HG02571 (cell line): Measurements from ENCODE around the gene PJA2.
"Not testable (repeated sequence)": the region's sequence is repeated elsewhere in the genome, so short reads cannot be mapped to it uniquely, and the experiment has no call there.

Experiments
- ATAC-seq: cut with Tn5 transposase; IDR thresholded peaks from one replicate; pipeline ENCODE4 v1.9.1; 2021; ENCODE audit warnings: mild to moderate bottlenecking, moderate library complexity; ENCODE audit not compliant: unreplicated experiment

The PJA2 gene, protein sequence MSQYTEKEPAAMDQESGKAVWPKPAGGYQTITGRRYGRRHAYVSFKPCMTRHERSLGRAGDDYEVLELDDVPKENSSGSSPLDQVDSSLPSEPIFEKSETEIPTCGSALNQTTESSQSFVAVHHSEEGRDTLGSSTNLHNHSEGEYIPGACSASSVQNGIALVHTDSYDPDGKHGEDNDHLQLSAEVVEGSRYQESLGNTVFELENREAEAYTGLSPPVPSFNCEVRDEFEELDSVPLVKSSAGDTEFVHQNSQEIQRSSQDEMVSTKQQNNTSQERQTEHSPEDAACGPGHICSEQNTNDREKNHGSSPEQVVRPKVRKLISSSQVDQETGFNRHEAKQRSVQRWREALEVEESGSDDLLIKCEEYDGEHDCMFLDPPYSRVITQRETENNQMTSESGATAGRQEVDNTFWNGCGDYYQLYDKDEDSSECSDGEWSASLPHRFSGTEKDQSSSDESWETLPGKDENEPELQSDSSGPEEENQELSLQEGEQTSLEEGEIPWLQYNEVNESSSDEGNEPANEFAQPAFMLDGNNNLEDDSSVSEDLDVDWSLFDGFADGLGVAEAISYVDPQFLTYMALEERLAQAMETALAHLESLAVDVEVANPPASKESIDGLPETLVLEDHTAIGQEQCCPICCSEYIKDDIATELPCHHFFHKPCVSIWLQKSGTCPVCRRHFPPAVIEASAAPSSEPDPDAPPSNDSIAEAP

DNA sequence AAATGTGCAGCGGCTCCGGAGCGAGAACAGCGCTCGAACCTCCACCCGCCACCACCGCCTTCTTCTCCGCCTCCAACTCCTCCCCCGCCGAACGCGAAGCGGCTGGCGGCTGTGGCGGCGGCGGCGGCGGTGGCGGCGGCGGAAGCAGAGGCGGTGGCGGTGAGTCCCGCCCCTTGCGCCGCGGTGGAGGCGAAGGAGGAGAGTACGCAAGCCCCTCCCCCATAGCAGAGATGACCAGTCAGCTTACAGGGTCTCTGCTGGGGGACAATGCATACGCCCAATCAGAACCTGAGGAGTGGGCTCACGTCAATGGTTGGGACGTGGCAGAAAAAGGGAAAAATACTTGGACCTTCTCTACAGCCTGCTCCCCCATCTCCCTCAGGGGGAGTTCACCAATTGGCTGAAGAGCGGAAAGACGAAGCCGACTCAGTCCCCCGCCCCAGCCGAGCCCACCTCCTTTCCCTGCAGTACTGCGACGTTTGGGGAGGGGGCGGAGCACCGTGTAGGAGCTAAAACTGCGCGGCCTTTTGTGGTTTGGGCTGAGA is at the start of gene PJA2:
Gene PJA2 (minus strand): TSS at position 131 of the 545 bp plus-strand sequence. CDS start 26,541 bp downstream, outside the sequence.
- peak; percentile 81 for ATAC-seq

DNA sequence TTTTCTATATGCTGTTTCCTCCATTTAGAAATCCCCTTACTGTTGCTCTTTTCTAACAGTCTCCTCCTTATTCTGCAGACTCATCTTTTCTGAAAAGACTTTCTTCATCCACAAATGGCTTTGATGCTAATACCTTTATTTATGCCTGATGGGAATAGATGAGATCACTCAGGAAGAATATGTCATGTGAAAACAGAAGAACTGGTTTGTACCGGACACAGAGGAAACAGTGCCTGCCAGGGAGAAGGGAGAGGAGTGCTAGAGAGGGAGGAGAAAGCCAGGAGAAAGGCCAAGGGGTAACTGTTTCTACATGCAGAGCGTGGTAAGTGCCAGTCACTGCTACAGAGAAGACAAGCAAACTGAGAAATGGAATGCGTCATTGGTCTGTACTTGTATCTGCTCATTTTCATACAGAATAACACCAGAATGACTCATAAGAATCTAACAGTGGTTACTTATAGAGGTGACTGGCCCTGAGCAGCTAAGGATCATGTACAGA is 45.9 kb upstream of the PJA2 start:
- ATAC-seq: peak; percentile 100

DNA sequence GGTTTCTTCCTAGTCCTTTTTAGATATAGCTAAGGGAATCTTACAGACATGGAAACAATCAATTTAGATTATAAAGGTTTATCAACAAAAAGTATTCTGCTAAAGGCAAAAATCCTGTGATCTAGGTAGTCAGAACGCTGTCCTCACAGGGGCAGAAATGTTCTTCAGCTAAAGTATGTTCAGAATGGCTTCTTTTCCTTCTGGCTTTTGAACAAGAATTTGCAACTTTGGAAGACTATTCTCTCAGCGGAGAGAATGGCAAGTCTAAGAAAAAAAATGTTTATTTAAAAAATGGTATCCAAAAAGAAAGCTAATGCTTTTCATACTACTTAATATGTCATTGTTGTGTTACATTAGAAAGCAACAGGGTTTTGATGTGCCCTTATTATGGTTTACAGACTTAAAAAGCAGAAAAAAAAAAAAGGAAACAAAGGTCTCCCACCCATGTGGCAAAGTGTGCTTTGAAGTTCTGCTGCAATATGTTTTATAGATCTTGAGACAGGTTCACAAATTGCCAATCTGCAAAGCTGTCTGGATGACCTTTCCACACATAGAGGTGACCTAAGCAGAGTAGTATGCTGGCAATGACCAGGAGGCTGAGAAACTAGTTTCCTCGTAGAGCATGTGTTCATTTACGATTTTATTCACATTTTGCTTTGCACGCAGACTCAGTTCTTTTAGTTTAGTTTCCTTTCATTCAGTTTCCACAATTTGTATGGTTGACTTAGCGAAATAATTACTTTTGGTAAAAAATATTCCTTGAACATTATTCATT is 45.1 kb upstream of the PJA2 start:
- no peak for ATAC-seq

DNA sequence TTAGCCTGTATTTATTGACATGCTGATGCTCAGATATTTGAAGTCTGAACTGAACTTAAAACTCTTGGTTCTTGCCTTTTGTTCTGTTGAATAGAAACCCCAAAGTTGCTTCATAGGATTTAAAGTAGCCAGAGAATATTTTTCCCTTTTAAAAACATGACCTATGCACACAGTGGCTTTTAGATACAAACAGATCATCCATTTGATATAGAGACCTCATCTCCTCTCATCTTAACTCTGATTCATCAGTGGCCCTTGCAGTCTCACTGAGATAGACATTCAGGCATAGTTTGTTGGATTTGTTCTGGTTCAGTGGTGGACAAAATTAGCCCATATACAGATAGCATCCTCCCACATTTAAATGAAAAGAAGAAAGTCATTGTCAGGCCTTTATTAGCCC is 43.5 kb upstream of the PJA2 start:
- ATAC-seq: no peak

DNA sequence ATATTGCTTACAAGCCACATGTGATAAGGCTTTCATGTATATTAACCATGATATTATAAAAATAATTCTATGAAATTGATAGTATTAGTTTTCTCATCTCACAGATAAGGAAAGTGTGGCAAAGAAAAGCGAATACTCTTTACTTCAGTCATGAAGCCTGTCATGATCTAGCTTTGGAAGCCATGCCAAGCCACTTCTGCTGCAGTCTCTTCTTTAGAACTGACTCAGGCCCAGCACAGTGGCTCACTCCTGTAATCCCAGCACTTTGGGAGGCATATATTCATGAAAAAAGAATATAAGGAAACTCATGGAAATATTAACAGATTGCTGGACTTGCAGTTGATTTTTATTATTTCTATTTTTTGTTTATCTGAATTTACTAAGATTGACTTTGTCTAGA is 42.9 kb upstream of the PJA2 start:
- no peak for ATAC-seq

DNA sequence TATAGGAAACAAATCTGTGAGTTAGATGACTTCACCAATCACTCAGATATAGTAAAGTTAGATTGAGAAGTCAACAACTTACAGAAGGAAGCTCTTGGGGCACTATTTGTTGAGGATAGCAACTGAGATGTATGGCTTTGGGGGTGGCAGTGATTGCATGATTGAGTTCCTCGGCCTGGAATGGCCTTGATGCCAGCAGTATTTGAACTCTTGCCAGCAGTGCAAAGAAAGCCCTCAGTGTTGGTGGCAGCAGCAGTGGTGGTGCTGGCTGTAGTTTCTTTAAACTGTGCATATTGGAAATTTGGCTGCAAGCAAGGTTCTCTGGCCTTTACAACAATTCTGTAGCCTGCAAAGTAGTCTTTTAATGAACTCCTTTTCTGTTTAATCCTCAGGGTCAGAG is 41.4 kb upstream of the PJA2 start:
- ATAC-seq: no peak

DNA sequence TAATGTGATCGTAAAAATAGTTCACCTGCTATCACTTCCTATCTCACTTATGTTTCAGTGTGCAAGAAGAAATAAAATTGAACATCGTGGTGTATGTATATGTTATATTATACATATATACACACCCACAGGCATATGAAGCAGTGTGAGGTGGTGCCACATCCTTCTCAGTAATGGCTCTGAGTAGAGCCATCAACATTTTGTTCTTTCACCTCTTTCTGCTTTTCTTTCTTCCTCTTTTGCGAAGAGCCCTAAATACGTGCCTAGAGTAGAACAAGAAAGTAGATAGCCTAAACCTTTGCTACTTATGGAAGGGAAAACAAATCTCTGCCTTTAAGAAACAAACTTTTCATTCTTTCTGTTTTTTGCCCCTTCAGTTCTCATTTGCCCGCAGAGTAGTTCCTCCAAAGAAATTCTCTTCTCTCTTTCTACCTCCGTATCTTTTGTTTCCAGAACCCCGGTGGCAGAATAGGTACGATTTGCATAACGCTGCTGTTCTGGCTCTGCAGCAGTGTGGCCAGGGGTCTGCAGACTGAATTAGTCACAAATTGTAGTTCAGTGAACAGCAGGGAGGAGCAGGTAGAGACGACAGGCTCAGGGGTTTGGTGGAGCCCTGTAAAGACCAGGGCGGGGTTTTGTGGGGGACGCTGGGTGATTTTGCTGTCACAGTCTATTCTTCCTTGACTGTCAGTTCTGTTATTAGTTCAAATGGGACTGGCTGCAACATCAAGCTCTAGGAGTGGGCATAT is 40.5 kb upstream of the PJA2 start:
- ATAC-seq: no peak

DNA sequence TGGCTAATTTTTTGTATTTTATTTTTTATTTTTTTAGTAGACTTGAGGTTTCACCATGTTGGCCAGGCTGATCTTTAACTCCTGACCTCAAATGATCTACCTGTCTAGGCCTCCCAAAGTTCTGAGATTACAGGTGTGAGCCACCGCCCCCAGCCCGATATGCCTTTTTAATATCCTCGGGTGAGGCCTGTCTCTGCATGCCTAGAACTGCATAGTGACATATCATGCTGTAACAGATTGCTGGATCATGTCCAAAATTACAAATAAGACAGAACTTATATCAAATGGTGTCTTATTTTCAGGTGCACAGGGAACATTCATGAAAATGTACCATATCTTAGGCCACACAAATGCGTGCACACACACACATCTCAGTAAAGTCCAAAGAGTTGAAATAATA is 39.1 kb upstream of the PJA2 start:
- no peak for ATAC-seq

DNA sequence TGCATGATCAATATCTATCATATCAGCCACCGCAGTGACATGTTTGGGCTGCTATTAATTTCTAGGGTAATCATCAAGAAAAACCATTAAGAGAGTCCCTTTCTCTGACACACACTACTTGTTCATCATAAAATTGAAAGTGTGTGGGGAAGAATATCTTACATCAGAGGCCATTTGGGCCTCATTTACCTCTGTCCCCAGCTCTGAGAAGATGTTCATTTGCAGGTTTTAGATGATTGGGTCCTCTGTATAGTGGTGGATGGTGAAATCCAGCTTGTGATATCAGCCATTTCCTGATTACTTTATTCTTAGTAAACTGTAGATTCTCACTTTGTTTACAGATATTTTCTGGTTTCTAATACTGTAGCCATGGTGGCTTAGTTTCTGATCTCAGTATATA is 29.8 kb upstream of the PJA2 start:
- no peak for ATAC-seq

DNA sequence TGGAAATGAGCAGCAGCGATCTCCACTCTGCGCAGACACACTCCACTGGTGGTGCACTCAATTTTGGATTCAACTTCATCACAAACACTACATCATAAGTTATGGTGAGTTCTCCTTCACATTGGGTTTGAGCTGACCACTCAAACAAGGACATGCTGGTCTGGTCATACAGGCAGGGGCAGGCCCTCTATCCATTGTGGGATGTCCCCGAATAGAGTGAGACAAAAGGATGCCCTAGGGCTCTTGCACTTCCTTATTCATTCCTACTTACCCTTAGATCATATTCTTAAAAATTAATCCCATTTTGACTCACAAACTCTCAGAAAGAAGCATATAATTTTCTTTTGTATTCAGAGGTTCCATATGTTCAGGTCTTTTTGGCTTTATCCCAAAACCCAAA is 16.3 kb upstream of the PJA2 start:
- ATAC-seq: no peak

DNA sequence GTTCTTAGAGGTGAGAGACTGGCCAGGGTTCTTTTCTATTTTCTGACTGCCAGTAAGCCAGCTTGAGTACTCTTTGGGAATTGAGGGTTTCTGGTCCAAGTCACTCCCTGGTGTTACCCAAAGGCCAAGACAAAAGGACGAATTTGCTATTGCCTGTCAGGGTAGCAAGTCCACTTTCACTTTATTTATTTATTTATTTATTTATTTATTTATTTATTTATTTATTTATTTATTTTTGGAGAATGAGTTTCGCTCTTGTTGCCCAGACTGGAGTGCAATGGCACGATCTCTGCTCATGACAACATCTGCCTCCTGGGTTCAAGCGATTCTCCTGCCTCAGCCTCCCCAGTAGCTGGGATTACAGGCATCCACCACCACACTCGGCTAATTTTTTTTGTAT is 15.7 kb upstream of the PJA2 start:
- not testable (repeated sequence) for ATAC-seq

DNA sequence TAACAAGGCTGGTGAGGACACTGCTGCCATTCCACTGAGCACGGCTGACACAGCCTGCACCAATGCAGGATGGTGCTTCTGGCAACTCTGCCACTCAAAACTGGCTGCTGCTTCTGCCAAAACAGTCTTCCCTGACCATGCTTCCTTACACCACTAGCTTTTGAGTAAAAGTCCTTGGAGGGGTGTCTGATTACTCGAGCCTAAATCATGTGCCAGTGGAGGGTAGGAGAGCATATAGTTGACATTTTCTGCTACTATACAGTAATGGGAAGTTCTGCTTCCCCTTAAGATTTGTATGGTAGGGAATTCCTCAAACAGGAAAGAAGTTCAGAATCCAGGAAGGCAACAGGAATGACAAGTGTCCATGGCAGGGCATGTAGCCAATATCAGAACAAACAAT is 12.2 kb upstream of the PJA2 start:
- ATAC-seq: no peak

DNA sequence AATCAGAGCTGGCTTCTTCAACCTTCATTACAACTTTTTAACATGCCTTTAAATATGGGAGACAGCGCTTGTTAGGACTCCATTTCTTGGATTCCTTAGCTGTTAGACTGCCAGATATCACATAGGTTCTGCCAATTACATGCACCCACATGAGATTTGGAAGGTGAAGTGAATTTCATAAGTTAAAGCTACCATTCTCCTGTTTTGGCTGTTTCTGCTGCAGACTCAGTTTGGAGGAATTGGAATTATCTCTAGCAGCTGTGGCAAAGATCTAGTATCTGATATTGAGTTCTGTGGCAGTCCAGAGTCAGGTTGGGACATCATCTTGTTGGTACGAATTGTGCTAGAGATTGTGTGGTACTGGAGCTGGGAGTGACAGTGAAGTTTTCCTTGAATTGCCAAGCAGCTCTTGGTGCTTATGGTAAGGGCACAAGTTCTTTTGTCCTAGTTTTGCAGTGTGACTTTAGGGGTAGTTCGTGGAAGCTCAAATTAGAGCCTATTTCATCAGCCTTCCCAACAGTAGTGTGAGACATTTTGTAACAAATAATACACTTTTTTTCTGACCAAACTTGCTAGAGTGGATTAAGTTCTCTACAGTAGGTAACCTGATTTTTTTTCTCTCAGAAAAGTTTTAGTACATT is 9.1 kb upstream of the PJA2 start:
- ATAC-seq: no peak

DNA sequence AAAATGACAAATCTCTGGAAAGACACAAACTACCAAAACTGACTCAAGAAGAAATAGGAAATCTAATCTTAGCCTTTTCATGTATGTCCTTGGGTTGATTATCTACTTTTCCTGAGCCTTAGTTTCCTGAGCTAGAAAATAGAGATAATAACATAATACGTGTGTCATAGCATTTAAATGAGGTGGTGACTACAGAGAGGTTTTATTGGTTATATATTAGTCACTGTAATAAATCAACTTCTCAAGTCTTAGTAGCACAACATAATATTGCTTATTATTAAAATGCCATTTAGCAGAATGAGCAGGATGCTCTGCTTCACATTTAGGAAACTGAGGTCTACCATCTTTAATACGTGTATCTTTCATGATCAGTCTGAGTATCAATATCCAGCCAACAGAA is 7.1 kb upstream of the PJA2 start:
- no peak for ATAC-seq

DNA sequence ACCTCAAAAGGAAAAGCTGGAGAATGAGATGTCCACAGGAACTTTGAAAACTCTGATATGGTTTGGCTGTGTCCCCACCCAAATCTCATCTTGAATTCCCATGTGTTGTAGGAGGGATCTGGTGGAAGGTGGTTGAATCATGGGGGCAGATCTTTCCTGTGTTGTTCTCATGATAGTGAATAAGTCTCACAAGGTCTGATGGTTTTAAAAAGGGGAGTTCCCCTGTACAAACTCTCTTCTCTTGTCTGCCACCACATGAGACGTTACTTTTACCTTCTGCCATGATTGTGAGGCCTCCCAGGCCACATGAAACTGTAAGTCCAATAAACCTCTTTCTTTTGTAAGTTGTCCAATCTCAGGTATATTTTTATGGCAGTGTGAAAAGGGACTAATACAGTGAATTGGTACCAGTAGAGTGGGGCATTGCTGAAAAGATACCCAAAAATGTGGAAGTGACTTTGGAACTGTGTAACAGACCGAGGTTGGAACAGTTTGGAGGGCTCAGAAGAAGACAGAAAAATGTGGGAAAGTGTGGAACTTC is 4.2 kb upstream of the PJA2 start:
- ATAC-seq: not testable (repeated sequence)

DNA sequence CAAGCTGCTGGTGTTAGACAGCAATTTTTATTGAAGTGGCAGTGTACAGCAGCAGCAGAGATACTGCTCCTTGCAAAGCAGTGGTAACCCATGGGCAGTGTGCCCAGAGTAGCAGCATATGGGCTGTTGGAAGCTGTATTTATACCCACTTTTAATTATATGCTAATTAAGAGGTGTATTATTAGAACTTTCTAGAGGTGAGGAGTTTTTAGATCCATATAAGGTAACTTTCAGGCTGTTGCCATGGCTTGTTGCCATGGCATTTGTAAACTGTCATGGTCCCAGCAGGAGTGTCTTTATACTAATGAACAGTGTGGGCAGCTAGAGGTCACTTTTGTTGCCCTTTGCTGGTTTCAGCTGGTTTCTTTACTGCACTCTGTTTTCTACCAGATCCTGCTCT is 3.7 kb upstream of the PJA2 start:
- ATAC-seq: no peak

DNA sequence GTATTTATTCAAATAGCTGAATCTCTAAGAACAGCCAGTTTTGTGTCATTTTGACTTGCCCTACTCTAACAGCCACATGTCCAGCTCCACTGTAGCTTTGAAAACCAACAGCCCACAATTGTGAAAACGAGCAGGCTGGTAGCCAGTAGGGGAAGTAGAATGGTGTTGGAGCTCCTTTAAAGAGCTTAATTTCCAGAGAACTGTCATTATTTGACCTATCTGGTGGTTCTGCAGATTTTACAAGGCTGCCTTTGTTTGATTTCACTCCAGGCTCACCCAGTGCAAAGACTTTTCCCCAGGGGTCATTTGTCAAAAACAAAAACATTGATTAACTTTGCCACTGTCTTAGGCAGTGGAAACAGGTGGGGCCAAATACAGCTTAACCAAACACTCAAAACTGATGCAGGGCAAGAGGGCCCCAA is 3.2 kb upstream of the PJA2 start:
- ATAC-seq: no peak

DNA sequence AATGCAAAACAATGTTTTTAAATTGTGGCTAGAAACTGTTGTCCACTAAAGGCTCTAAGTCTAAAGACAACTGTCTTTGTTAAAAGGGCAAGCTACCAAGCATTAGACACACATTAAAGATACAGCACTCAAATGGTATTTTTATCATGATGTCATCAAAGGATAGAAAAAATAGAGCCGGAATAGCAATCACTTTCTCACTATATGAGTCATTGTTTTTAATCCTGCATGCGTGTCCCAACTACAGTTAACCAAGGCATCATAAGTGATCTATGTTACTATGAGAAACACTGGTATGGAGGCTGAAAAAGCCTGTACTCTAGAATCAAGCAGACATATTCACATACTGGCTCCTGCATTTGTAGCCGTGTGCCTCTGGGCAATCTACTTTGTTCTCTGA is 1.9 kb upstream of the PJA2 start:
- no peak for ATAC-seq

DNA sequence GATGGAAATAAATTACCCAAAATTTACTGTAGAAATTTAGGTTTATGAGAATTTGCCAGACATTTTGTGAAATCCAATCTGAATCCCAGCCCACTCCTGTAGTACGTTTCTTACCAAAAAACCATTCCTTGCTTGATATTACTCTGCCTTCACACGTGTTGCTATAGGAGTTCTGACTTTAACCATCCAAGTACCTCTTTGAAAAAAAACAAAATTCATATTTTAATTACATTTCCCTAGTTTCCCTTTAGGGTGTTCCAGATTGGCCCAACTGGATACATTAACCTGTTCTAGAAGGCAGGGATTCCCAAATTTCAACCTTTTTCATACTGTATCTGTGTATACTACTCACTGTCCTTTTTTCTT is 1.4 kb upstream of the PJA2 start:
- no peak for ATAC-seq
